HepG2 (cell line): ENCODE results near the gene TPRG1L. TPM values are rescaled to one million over a fixed set of nuclear protein-coding genes. Genes with fewer than 3 reads are reported as not detected.

Source experiments
- ATAC-seq: fragments of 200-7000 bp; cut with Tn5 transposase; 3 replicates; pipeline ENCODE4 v1.9.1; 2020; ENCODE audit warnings: mild to moderate bottlenecking, moderate library complexity
- BruUV-seq: library from RNA; stranded (reverse); fragments of 400-500 nt; replicated peaks from 2 replicates; lab custom pipeline; 2021; lab: Mats Ljungman, UMichigan
- CTCF ChIA-PET: fragments of 300-600 bp; formaldehyde crosslinking; extraction: SDS; loops from one replicate; lab custom pipeline; 2021; ENCODE audit warnings: low total read pairs, inconsistent platforms, low intra/inter-chr PET ratio; lab: Yijun Ruan, JAX
- POLR2A ChIA-PET: fragments of 350-600 bp; sonication (Branson Sonifier 250); formaldehyde crosslinking; loops from one replicate; lab custom pipeline; 2020; ENCODE audit warnings: antibody characterized with exemption, inconsistent platforms; lab: Yijun Ruan, JAX
- DNase-seq: peaks from one replicate; pipeline ENCODE4 v3.0.0-alpha.2; 2015; ENCODE audit warnings: low spot score
- FAIRE-seq: peaks from 3 replicates; lab custom pipeline; 2011; peaks lifted over from hg19 to GRCh38; lab: Jason Lieb, UNC
- H2AFZ ChIP-seq: one replicate; pipeline ENCODE4 v1.6.1; 2011; ENCODE audit warnings: low read length, inconsistent platforms
- H3K27ac ChIP-seq: fragments of 300-600 bp; 3 replicates; pipeline ENCODE4 v1.8.0; 2011; ENCODE audit warnings: mixed run types, mild to moderate bottlenecking, mixed read lengths, low read length, inconsistent platforms; ENCODE audit not compliant: insufficient read depth; ENCODE audit errors: extremely low read length
- H3K27me3 ChIP-seq, 2 experiments: fragments of 200-600 bp in 1 of 2; 2 replicates in 1 of 2; 3 replicates in 1 of 2; pipeline versions ENCODE4 v1.6.0 to v1.8.0; 2011; ENCODE audit warnings: low read length in 2 of 2, mild to moderate bottlenecking in 2 of 2, moderate library complexity in 2 of 2, inconsistent platforms in 1 of 2; ENCODE audit not compliant: insufficient read depth in 2 of 2, control insufficient read depth in 1 of 2
- H3K36me3 ChIP-seq, 2 experiments: fragments of 200-600 bp in 1 of 2; replicated peaks in 1 of 2; 2 replicates in 1 of 2; 3 replicates in 1 of 2; pipeline versions ENCODE4 v1.5.1 to v1.8.0; 2011; ENCODE audit warnings: low read length in 2 of 2, inconsistent platforms in 1 of 2; ENCODE audit not compliant: insufficient read depth in 2 of 2, control insufficient read depth in 1 of 2
- H3K4me1 ChIP-seq: 2 replicates; pipeline ENCODE4 v1.5.1; 2012; ENCODE audit warnings: low read length, inconsistent platforms; ENCODE audit not compliant: insufficient read depth
- H3K4me2 ChIP-seq: 2 replicates; pipeline ENCODE4 v1.6.0; 2011; ENCODE audit warnings: low read depth, low read length, inconsistent platforms
- H3K4me3 ChIP-seq, 3 experiments: fragments of 200-600 bp in 1 of 3; sonication (generic), shearing (Covaris generic) in 1 of 3; replicated peaks in 1 of 3; 2 replicates each; pipeline ENCODE4 v1.5.1; 2011 to 2016; ENCODE audit warnings: low read length in 3 of 3, inconsistent platforms in 2 of 3, low read depth in 2 of 3, mild to moderate bottlenecking in 2 of 3, control low read depth in 1 of 3, mixed read lengths in 1 of 3; ENCODE audit not compliant: insufficient read depth in 1 of 3
- H3K79me2 ChIP-seq: one replicate; pipeline ENCODE4 v1.6.1; 2011; ENCODE audit warnings: low read length, inconsistent platforms; ENCODE audit not compliant: insufficient read depth
- H3K9ac ChIP-seq: 2 replicates; pipeline ENCODE4 v1.6.0; 2011; ENCODE audit warnings: mild to moderate bottlenecking, low read depth, low read length, inconsistent platforms; ENCODE audit not compliant: insufficient read depth
- H3K9me3 ChIP-seq: 2 replicates; pipeline ENCODE4 v1.5.1; 2012; ENCODE audit warnings: mild to moderate bottlenecking, low read length
- H4K20me1 ChIP-seq: 2 replicates; pipeline ENCODE4 v1.6.0; 2011; ENCODE audit warnings: inconsistent platforms, mild to moderate bottlenecking, low read length, moderate library complexity; ENCODE audit not compliant: insufficient read depth
- ATRX ChIP-seq: sonication (generic); formaldehyde crosslinking; IDR thresholded peaks from 2 replicates; pipeline ENCODE4 v1.4.0; 2020; ENCODE audit warnings: missing genetic modification reagents, borderline replicate concordance
- CEBPB ChIP-seq: IDR thresholded peaks from 2 replicates; pipeline ENCODE4 v1.6.1; 2011; ENCODE audit warnings: low read depth, low read length, improper control_type of control experiment, borderline replicate concordance
- GABPA ChIP-seq, 2 experiments: IDR thresholded peaks; 2 replicates each; pipeline ENCODE4 v1.6.1; 2011 to 2016; ENCODE audit warnings: low read depth in 2 of 2, low read length in 1 of 2, missing biosample characterization in 1 of 2, missing genetic modification characterization in 1 of 2
- MAFG ChIP-seq: sonication (generic); formaldehyde crosslinking; IDR thresholded peaks from 2 replicates; pipeline ENCODE4 v1.5.1; 2020; ENCODE audit warnings: mild to moderate bottlenecking, missing genetic modification reagents
- NFYB ChIP-seq: sonication (generic); formaldehyde crosslinking; IDR thresholded peaks from 2 replicates; pipeline ENCODE4 v1.4.0; 2020; ENCODE audit warnings: missing genetic modification reagents
- PAX8 ChIP-seq: sonication (generic); formaldehyde crosslinking; IDR thresholded peaks from 2 replicates; pipeline ENCODE4 v1.8.0; 2022; ENCODE audit warnings: mild to moderate bottlenecking, missing genetic modification reagents, borderline replicate concordance
- ZNF230 ChIP-seq: sonication (generic); formaldehyde crosslinking; IDR thresholded peaks from 2 replicates; pipeline ENCODE4 v1.4.0; 2020; ENCODE audit warnings: mild to moderate bottlenecking, missing genetic modification reagents
- ZNF891 ChIP-seq: sonication (generic); formaldehyde crosslinking; IDR thresholded peaks from 2 replicates; pipeline ENCODE4 v1.5.0; 2020; ENCODE audit warnings: mild to moderate bottlenecking, missing genetic modification reagents
- WGBS: methylation state at CpG from one replicate; pipeline ENCODE4 v1.1.6; 2017; ENCODE audit warnings: low lambda C conversion rate; 5-methylcytosine and 5-hydroxymethylcytosine counted together
- in situ Hi-C: cut with HindIII; loops from 2 replicates; pipeline ENCODE4 v1.10.0; 2017; ENCODE audit warnings: low pct_unique_long_range_greater_than_20kb; ENCODE audit not compliant: extremely low pct_ligation_motif_present
- intact Hi-C: fragments of 100-400 bp; cut with micrococcal nuclease; formaldehyde crosslinking; loops from one replicate; pipeline ENCODE4 v1.10.0; 2022; ENCODE audit not compliant: unreplicated experiment
- polyA plus RNA-seq, 8 experiments: library from polyadenylated mRNA; depleted of rRNA in 3 of 8; stranded (reverse) in 7 of 8; unstranded in 1 of 8; fragments of >200 nt; fragmentation: Illumina TruSeq in 4 of 8; extraction: Trizol in 4 of 8; gene quantifications; 2 replicates each; pipeline versions ENCODE4 v1.2.1 to v1.2.3, GENCODE V29; 2011 to 2016; ENCODE audit warnings: low read depth in 4 of 8, missing spikeins in 1 of 8, mixed read lengths in 1 of 8; ENCODE audit not compliant: insufficient read depth in 1 of 8
- total RNA-seq, 5 experiments: library from RNA; depleted of rRNA; stranded (reverse); fragments of >200 nt; fragmentation: Illumina TruSeq; extraction: Trizol; gene quantifications; 2 replicates each; pipeline ENCODE4 v1.2.3, GENCODE V29; 2016; ENCODE audit warnings: low read depth in 1 of 5
- TF ChIP-seq, protein P1 (sequence below): sonication (generic); formaldehyde crosslinking; IDR thresholded peaks from 2 replicates; pipeline ENCODE4 v1.4.0; 2020; ENCODE audit warnings: low read depth, missing genetic modification reagents
- TF ChIP-seq, protein P2 (sequence below): sonication (generic); formaldehyde crosslinking; IDR thresholded peaks from 2 replicates; pipeline ENCODE4 v1.4.0; 2020; ENCODE audit warnings: mild to moderate bottlenecking, missing genetic modification reagents, borderline replicate concordance

TPRG1L gene
- total and polyA plus RNA-seq, 2 of the 13 experiments (the other 11 are each of a cell fraction or from before 2014, with no cell fraction given) = 21.3 to 37.4 TPM

DNA sequence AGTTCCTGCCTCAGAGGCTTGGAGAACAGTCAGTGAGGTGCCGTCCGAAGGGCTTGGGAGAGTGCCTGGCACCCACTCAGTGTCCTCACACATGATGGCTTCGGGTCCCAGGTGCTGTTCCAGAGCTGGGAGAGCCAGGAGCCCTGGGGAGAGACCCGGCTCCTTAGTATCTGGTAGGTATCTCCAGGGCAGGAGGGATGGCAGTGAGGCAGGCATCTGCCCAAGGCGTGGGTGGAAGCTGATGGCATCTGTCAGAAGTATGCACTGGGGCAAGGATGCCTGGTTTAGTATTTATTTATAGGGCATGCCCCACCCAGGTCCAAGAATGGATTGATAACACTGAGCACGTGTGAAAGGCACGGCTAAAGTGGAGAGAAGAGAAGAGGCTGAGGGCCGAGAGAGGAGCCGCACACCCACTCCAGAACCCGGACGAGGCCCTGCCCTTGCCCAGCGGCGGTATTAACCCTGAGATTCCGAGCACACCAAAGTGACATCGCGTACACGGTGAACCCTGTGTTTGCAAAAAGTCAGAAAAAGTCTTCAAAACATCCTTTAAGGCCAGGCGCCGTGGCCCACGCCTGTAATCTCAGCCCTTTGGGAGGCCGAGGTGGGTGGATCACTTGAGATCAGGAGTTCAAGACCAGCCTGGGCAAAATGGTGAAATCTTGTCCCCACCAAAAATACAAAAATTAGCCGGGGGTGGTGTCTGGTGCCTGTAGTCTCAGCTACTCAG, 29.9 kb downstream of the TPRG1L start (continued):
- TF ChIP-seq, protein P1, sequence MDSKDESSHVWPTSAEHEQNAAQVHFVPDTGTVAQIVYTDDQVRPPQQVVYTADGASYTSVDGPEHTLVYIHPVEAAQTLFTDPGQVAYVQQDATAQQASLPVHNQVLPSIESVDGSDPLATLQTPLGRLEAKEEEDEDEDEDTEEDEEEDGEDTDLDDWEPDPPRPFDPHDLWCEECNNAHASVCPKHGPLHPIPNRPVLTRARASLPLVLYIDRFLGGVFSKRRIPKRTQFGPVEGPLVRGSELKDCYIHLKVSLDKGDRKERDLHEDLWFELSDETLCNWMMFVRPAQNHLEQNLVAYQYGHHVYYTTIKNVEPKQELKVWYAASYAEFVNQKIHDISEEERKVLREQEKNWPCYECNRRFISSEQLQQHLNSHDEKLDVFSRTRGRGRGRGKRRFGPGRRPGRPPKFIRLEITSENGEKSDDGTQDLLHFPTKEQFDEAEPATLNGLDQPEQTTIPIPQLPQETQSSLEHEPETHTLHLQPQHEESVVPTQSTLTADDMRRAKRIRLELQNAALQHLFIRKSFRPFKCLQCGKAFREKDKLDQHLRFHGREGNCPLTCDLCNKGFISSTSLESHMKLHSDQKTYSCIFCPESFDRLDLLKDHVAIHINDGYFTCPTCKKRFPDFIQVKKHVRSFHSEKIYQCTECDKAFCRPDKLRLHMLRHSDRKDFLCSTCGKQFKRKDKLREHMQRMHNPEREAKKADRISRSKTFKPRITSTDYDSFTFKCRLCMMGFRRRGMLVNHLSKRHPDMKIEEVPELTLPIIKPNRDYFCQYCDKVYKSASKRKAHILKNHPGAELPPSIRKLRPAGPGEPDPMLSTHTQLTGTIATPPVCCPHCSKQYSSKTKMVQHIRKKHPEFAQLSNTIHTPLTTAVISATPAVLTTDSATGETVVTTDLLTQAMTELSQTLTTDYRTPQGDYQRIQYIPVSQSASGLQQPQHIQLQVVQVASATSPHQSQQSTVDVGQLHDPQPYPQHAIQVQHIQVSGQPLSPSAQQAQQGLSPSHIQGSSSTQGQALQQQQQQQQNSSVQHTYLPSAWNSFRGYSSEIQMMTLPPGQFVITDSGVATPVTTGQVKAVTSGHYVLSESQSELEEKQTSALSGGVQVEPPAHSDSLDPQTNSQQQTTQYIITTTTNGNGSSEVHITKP = no peak
- TF ChIP-seq, all 625 proteins: peak for 0

DNA sequence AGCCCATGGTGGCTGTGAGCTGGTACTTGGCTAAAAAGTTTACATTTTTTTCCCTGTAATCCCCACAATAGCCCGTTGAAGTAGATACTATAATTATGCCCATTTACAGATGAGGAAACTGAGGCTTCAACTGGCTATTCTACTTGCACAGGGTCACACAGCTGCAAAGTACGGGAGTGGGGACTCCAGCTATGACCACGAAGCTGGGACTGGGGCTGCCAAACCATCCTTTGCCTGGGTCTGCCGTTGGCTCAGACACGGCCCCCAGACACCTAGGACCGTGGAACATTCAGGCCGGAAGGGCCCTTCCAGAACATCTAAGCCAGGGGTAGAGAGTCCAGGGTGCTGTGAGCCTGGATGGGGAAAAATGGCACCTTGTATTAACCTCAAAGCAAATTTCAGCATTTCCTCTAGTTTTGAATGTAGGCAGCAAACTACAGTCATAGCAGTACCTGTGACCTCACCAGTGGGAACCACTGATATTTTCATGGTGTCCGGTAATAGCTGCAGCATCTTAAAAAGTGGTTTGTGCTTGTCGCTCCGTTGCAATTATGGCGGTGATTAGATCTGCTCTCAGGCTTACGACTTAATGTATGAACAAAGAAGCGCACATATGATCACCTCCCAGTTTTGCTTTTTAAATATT, 31.8 kb downstream of the TPRG1L start:
- ATAC-seq (no peak), FAIRE-seq (no peak), DNase-seq (no peak)
- in situ Hi-C loops = no loop called here
- intact Hi-C loops = no loop called here
- Histone ChIP-seq H3K27me3 (peaks cover 2 to 6% of the 10 kb centered on the region in 2 experiments; a peak in 2 of 5 replicates), H3K36me3 (no peaks in the 10 kb centered on the region), H3K4me1 (peaks cover 12% of the 10 kb centered on the region), H3K9me3 (no peaks in the 10 kb centered on the region), H3K4me3 (no peak overlapping the region), H4K20me1 (no peaks in the 10 kb centered on the region), H3K9ac (no peak overlapping the region), H3K79me2 (no peaks in the 10 kb centered on the region), H3K27ac (no peak overlapping the region), H3K4me2 (no peak overlapping the region), H2AFZ (no peak overlapping the region)
- POLR2A ChIA-PET = no interaction called here
- CTCF ChIA-PET = no interaction called here
- no TSS peak for BruUV-seq
- WGBS = 87% methylated on average over 12 of the region's 13 CpGs
- TF ChIP-seq ATRX (CRISPR knock-in tag) = no peak
- TF ChIP-seq MAFG (CRISPR knock-in tag) = no peak
- TF ChIP-seq, protein P2, sequence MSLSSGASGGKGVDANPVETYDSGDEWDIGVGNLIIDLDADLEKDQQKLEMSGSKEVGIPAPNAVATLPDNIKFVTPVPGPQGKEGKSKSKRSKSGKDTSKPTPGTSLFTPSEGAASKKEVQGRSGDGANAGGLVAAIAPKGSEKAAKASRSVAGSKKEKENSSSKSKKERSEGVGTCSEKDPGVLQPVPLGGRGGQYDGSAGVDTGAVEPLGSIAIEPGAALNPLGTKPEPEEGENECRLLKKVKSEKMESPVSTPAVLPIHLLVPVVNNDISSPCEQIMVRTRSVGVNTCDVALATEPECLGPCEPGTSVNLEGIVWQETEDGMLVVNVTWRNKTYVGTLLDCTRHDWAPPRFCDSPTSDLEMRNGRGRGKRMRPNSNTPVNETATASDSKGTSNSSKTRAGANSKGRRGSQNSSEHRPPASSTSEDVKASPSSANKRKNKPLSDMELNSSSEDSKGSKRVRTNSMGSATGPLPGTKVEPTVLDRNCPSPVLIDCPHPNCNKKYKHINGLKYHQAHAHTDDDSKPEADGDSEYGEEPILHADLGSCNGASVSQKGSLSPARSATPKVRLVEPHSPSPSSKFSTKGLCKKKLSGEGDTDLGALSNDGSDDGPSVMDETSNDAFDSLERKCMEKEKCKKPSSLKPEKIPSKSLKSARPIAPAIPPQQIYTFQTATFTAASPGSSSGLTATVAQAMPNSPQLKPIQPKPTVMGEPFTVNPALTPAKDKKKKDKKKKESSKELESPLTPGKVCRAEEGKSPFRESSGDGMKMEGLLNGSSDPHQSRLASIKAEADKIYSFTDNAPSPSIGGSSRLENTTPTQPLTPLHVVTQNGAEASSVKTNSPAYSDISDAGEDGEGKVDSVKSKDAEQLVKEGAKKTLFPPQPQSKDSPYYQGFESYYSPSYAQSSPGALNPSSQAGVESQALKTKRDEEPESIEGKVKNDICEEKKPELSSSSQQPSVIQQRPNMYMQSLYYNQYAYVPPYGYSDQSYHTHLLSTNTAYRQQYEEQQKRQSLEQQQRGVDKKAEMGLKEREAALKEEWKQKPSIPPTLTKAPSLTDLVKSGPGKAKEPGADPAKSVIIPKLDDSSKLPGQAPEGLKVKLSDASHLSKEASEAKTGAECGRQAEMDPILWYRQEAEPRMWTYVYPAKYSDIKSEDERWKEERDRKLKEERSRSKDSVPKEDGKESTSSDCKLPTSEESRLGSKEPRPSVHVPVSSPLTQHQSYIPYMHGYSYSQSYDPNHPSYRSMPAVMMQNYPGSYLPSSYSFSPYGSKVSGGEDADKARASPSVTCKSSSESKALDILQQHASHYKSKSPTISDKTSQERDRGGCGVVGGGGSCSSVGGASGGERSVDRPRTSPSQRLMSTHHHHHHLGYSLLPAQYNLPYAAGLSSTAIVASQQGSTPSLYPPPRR (CRISPR knock-in tag) = no peak
- TF ChIP-seq PAX8 = no peak
- TF ChIP-seq GABPA (IDR thresholded peaks at IDR 0.05; ENCODE audit: low read depth, low read length) = no peak
- TF ChIP-seq GABPA (CRISPR knock-in tag; IDR thresholded peaks at IDR 0.05; ENCODE audit: low read depth) = no peak
- TF ChIP-seq NFYB (CRISPR knock-in tag) = no peak
- TF ChIP-seq ZNF891 (CRISPR knock-in tag) = no peak
- no peak for TF ChIP-seq ZNF230
- no peak for TF ChIP-seq CEBPB
